Middle frontal gyrus (tissue), 1 donor: ENCODE measurements around the gene AKAP11.

ENCODE experiments used
- DNase-seq: peaks from one replicate; pipeline ENCODE4 v3.0.0-alpha.2; 2015; ENCODE audit warnings: low spot score; ENCODE audit errors: extremely low spot score

AKAP11 gene

GRCh38 chr13:42329239-42329638, 57.3 kb downstream of the AKAP11 start:
- no peak for DNase-seq

GRCh38 chr13:42331009-42331408, 59.1 kb downstream of the AKAP11 start:
- DNase-seq: no peak

- DNase-seq: no peak
Observed at GRCh38 chr13:42333613-42334328, 61.8 kb downstream of the AKAP11 start.

- DNase-seq: no peak
Observed at GRCh38 chr13:42334329-42334706, 62.4 kb downstream of the AKAP11 start.

GRCh38 chr13:42337808-42338600, 66.1 kb downstream of the AKAP11 start:
- no peak for DNase-seq

GRCh38 chr13:42345367-42345766, 73.4 kb downstream of the AKAP11 start:
- no peak for DNase-seq

GRCh38 chr13:42348576-42348975, 76.6 kb downstream of the AKAP11 start:
- DNase-seq: no peak

GRCh38 chr13:42350141-42350540, 78.2 kb downstream of the AKAP11 start:
- DNase-seq: no peak

GRCh38 chr13:42354241-42355091, 82.5 kb downstream of the AKAP11 start:
- peak; percentile 3 for DNase-seq

- no peak for DNase-seq
Observed at GRCh38 chr13:42355092-42355485, 83.1 kb downstream of the AKAP11 start.

GRCh38 chr13:42355491-42356183, 83.7 kb downstream of the AKAP11 start:
- no peak for DNase-seq

- no peak for DNase-seq
Observed at GRCh38 chr13:42356184-42356575, 84.2 kb downstream of the AKAP11 start.

- DNase-seq: no peak
Observed at GRCh38 chr13:42360046-42360574, 88.2 kb downstream of the AKAP11 start.

GRCh38 chr13:42361701-42362100, 89.7 kb downstream of the AKAP11 start:
- DNase-seq: no peak

GRCh38 chr13:42363941-42364612, 92.1 kb downstream of the AKAP11 start:
- no peak for DNase-seq

GRCh38 chr13:42364613-42365000, 92.7 kb downstream of the AKAP11 start:
- DNase-seq: no peak

GRCh38 chr13:42367831-42368230, 95.9 kb downstream of the AKAP11 start:
- no peak for DNase-seq

- no peak for DNase-seq
Observed at GRCh38 chr13:42369071-42369797, 97.3 kb downstream of the AKAP11 start.

GRCh38 chr13:42370229-42370628, 98.3 kb downstream of the AKAP11 start:
- DNase-seq: no peak
